Keratinocyte (primary cell): ENCODE data around the gene GRK4.

Experiments
- EZH2 ChIP-seq: IDR thresholded peaks from one replicate; pipeline ENCODE4 v1.6.1; 2012; ENCODE audit warnings: inconsistent platforms, mild to moderate bottlenecking, low read length, moderate library complexity
- TF ChIP-seq, protein P1 (sequence below), 3 experiments: IDR thresholded peaks in 1 of 3; conservative IDR thresholded peaks in 1 of 3; optimal IDR thresholded peaks in 1 of 3; 2 replicates in 2 of 3; 3 replicates in 1 of 3; pipeline versions ENCODE3 to v1.5.1; 2011; ENCODE audit warnings: low read length in 3 of 3, mild to moderate bottlenecking in 3 of 3, moderate library complexity in 2 of 3, control low read depth in 1 of 3, inconsistent platforms in 1 of 3; ENCODE audit not compliant: insufficient read depth in 2 of 3; ENCODE audit errors: extremely low read depth in 1 of 3

GRCh38 chr4:2941138-2942036, 22.0 kb upstream of the GRK4 start:
- TF ChIP-seq, protein P1, sequence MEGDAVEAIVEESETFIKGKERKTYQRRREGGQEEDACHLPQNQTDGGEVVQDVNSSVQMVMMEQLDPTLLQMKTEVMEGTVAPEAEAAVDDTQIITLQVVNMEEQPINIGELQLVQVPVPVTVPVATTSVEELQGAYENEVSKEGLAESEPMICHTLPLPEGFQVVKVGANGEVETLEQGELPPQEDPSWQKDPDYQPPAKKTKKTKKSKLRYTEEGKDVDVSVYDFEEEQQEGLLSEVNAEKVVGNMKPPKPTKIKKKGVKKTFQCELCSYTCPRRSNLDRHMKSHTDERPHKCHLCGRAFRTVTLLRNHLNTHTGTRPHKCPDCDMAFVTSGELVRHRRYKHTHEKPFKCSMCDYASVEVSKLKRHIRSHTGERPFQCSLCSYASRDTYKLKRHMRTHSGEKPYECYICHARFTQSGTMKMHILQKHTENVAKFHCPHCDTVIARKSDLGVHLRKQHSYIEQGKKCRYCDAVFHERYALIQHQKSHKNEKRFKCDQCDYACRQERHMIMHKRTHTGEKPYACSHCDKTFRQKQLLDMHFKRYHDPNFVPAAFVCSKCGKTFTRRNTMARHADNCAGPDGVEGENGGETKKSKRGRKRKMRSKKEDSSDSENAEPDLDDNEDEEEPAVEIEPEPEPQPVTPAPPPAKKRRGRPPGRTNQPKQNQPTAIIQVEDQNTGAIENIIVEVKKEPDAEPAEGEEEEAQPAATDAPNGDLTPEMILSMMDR (optimal IDR thresholded peaks at IDR 0.05 in 1 of 3, IDR thresholded peaks at IDR 0.05 in 1 of 3, conservative IDR thresholded peaks at IDR 0.05 in 1 of 3; ENCODE audit: extremely low read depth in 1 of 3, insufficient read depth in 2 of 3, low read length in 3 of 3): no peak
- no peak for TF ChIP-seq EZH2
